Right kidney (tissue), 1 donor: ENCODE data around the gene AP5B1.
"Not testable (repeated sequence)": the region's sequence is repeated elsewhere in the genome, so short reads cannot be mapped to it uniquely, and the experiment has no call there.

Experiments
- DNase-seq: peaks from one replicate; pipeline ENCODE4 v3.0.0-alpha.2; 2016

Gene AP5B1

DNA sequence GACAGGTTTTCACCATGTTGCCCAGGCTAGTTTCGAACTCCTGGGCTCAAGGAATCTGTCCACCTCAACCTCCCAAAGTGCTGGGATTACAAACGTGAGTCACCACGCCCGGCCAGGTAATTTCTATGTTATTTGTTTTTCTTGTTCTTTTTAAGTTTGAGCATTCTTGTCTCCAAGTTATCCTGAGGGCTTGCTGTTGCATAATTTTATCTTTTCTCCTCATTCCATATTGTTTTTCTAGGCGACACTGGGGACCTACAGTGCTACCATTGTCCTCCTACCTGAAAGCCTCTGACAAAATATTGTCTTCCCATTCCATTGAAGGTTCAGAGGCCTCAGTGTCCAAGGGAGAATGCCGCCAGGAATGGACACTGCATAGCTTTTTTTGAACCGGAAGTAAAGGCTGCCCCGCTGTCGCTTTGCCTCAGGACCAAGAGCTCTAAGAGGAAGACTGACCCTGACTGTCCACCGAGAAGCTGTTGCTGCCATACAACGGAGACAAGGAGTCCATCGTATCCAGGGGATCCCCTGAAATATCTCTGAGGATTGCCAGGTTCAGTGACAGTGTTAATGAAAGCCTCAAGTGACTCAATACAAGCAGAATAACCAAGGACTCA lies 9.7 kb downstream of the AP5B1 start:
- DNase-seq, result no peak

DNA sequence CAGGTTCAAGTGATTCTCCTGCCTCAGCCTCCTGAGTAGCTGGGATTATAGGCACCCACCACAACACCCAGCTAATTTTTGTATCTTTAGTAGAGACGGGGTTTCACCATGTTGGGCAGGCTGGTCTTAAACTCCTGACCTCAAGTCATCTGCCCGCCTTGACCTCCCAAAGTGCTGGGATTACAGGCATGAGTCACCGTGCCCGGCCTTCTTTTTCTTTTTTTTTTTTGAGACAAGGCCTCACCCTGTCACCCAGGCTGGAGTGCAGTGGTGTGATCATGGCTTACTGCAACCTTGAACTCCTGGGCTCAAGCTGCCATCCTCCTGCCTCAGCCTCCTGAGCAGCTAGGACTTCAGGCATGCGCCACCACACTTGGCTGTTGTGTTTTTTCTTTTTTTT lies 13.0 kb downstream of the AP5B1 start:
- not testable (repeated sequence) for DNase-seq

DNA sequence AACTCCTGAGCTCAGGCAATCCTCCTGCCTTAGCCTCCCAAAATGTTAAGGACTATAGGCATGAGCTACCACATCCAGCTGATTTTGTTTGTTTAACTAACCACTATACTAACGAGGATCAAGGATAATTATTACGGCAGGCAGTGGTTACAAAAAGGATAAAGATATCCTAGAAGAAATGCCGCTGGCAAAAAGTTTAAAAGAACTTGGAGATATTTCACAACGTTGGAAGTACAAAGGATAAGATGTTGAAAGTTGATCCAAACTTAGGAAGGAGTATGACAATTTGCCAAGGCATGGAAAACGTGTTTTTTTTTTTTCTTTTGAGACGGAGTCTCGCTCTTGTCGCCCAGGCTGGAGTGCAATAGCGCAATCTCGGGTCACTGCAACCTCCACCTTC lies 13.4 kb downstream of the AP5B1 start:
- DNase-seq, result no peak

DNA sequence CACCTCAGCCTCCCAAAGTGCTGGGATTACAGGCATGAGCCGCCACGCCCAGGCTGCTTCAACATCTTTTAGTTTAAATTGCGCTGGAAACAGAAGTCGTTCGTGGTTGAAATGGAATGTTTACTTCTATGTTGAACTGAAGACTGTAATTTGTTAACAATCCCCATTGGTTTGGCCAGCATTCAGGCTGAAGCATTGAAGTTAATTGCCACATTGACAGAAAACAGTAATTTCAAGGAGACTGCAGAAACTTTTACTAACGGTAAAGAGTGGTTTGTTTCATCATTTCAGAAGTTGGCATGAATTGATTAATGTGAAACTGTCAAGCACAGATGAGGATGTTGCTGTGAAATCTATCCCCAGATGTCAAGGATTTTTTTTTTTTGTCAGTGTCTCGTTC lies 14.2 kb downstream of the AP5B1 start:
- DNase-seq, result no peak

DNA sequence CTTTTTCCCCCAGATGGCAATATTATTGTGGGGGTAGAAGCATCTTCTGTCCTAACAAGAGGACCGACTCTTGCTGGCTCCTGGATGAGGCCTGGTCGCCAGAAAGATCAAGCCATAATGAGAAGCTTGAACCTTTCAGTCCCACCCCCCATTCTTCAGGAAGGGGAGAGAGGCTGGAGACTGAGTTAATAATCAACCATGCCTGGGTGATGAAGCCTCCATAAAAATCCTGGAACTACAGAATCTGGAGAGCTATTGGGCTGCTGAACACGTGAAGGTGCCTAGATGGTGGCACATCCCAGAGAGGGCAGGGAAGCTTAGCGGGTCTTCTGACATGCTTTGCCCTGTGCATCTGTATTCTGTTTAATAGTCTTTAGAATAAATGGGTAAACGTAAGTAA lies 16.3 kb downstream of the AP5B1 start:
- peak; percentile 28 for DNase-seq

DNA sequence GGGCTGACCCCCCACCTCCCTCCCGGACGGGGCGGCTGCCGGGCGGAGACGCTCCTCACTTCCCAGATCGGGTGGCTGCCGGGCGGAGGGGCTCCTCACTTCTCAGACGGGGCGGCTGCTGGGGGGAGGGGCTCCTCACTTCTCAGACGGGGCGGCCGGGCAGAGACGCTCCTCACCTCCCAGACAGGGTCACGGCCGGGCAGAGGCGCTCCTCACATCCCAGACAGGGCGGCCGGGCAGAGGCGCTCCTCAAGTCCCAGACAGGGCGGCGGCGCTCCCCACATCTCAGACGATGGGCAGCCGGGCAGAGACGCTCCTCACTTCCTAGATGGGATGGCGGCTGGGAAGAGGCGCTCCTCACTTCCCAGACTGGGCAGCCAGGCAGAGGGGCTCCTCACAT lies 18.0 kb downstream of the AP5B1 start:
- not testable (repeated sequence) for DNase-seq

DNA sequence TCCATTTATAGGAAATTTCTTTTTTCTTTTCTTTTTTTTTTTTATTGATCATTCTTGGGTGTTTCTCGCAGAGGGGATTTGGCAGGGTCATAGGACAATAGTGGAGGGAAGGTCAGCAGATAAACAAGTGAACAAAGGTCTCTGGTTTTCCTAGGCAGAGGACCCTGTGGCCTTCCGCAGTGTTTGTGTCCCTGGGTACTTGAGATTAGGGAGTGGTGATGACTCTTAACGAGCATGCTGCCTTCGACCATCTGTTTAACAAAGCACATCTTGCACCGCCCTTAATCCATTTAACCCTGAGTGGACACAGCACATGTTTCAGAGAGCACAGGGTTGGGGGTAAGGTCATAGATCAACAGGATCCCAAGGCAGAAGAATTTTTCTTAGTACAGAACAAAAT lies 18.6 kb downstream of the AP5B1 start:
- not testable (repeated sequence) for DNase-seq

DNA sequence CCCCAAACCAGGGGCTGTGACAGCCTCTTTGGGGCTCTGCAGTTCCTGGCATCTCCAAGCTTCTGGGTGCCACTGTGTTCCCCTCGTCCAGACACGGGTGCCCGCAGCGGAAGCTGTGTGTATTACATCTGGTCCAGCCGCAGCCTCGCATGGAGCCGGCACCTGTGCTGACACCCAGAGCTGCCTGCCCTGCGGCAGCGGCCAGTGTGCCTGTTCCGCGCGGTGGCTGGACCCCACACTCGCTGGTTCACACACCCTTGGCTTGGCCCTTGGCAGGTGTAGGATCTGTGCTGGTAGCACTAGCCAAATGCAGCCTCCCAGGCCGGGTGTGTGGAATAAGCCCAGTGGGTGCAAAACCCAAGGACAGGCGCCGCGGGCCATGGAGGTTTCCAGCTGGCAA lies 35.7 kb downstream of the AP5B1 start:
- DNase-seq, result no peak

DNA sequence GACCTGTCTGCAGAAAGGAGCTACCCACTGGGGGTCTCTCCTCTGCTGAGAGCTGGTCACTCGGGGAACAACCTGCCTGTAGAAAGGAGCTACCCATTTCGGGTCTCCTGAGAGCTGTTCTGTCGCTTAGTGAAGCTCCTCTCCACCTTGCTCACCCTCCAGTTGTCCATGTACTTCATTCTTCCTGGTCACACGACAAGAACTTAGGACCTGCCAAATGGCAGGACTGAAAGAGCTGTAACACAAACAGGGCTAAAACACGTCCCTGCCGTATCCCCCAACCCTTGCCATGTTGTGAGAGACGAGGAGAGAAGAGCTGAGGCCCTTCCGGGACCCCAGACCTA lies 36.1 kb downstream of the AP5B1 start:
- no peak for DNase-seq

DNA sequence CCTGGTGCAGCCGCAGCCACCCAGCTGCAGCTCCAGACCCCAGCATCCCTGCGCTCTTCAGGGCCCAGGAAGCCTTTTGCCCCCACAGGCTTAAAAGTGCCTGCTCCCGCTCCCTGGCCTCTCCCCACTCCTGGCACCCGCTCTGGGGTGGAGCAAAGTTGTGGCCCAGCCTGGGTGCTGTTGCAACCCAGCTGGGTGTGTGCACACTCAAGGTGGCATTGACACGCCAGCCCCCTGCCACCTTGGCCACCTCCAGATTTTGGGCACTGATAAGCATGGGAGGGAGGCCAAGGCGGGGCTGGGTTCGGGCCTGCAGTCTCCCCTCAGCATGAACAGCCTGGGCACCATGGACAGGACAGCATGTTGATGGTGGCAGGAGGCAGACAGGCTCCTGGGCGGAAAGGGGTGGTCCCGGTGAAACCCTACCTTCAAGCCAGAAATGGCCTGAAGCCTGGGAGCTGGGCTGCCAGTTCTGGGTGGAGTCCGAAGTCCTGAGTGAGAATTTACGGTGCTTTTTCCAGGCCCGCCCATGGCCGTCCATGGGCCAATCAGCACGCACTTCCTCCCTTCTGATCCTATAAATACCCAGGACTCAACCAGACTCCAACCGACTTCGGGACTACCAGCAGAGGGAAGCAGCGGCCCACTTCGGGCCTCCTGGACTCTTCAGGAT lies 36.6 kb downstream of the AP5B1 start:
- DNase-seq, result no peak

DNA sequence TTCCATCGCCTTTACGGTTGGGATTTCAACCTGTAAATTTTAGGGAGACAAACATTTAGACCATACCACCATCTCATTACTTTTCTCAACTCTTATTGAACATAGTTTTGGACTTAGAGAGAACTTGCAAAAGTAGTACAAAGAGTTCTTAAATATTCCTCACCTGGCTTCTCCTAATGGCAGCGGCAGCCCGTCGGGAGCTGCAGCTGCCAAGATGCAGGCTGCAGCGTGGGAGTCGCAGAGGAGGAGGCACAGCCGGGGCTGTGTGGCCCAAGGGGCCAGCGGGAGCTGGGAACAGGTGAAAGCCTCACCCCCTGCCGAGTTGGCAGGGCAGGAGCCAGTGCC lies 37.1 kb downstream of the AP5B1 start:
- DNase-seq, result no peak

DNA sequence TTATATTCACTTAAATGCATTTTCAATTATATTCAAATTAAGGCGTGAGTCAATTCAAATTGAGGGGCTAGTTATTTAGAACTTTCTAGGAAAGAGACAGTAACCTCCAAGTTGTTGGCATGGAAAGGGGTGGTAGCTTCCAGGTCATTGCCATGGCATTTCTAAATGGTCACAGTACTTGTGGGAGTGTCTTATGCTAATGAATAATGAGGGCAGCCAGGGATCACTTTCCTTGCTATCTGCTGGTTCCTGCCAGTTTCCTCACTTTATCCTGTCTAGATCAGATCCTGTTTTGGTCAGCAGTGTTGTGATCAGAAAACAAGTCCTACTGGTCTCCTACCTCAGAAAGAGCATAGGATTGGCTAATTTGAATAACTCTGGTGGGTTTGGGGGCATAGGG lies 38.4 kb downstream of the AP5B1 start:
- no peak for DNase-seq

DNA sequence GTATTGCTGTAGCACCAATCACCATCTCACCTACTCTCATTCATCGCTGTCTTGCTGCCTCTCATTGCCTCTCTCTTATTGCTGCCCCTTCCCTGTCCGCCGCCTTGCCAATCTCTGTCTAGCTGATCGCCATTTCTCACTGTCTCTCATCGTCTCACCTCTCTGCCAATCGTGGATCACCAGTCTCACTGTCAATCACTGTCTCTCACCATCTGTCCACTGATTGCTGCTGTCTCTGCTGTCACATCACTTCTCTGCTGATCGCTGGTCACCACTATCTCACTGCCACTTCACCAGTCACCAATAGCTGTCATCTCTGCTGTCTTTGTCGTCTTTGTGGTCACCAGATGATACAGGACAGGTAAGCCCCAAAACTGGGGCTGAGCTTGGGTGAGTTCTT lies 39.6 kb downstream of the AP5B1 start:
- no peak for DNase-seq

DNA sequence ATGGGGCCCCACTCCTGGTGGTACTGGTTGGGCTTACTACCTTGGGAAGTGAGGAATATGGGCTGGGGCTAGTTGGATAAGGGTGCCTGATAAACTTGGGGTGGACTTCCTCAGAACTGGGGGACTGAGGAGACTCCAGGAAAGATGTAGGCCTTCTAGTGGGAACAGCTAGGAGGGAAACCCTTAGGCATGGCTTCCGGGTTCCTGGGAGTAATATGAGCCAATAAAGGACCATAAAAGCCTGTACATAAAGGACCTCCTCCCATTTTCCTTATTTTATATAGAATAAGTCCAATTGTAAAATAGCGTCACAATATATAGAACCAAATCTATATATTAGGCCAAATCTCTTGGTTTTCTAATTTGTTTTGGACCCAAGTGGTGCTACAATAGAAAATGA lies 41.8 kb downstream of the AP5B1 start:
- no peak for DNase-seq

DNA sequence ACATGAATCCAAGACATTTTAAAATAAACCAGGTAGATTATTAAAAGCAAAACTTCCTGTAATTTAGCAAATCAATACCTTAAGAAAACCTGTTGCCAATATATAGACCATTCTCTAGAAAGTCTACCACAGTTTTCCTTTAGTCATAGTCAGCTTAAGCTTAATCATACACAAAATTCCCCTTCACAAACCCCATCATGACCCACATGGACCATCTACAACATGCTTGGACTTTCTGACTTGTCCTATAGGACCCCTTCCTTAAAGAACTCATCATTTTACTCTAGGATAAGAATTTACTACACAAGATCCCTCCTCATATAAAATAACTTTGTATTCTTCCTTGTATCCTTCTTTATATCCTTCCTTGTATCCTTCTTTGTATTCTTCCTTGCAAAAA lies 44.0 kb downstream of the AP5B1 start:
- no peak for DNase-seq

DNA sequence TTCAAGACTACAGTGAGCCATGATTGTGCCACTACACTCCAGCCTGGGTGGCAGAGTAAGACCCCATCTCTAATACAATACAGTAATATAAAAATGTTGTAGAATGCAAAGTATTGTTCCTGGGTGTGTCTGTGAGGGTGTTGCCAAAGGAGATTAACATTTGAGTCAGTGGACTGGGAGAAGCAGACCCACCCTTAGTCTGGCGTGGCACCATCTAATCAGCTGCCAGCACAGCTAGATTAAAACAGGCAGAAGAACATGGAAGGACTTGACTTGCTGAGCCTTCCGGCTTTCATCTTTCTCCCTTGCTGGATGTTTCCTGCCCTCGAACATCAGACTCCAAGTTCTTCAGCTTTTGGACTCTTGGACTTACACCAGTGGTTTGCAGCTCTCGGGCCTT lies 45.7 kb downstream of the AP5B1 start:
- DNase-seq, result not testable (repeated sequence)

DNA sequence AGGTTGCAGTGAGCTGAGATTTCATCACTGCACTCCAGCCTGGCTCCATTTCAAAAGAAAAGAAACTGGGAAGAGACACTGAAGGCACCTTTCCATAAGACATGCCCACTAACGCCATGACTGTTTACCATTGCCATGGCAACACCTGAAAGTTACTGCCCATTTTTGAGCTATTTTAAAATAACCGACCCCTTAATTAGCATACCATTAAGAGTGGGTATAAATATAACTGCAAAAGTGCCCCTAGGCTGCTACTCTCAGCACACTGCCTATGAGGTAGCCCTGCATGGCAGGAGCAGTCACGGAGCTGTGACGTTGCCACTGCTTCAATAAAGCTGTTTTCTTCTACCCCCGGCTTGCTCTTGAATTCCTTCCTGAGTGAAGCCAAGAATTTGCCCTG lies 50.3 kb downstream of the AP5B1 start:
- no peak for DNase-seq

DNA sequence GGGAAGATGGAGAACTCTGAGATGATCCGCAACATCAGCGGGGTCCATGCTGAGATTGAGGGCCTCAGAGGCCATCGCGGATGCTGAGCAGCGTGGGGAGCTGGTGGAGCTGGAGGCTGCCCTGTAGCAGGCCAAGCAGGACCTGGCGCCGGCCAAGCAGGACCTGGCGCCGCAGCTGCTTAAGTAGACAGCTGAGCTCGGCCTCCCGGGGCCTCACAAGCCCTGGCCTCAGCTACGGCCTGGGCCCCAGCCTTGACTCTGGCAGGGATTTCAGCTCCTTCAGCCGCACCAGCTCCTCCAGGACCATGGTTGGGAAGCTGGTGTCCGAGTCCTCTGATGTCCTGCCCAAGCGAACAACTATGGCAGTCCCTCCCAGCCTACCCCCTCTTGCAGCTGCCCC lies 52.9 kb downstream of the AP5B1 start:
- no peak for DNase-seq

DNA sequence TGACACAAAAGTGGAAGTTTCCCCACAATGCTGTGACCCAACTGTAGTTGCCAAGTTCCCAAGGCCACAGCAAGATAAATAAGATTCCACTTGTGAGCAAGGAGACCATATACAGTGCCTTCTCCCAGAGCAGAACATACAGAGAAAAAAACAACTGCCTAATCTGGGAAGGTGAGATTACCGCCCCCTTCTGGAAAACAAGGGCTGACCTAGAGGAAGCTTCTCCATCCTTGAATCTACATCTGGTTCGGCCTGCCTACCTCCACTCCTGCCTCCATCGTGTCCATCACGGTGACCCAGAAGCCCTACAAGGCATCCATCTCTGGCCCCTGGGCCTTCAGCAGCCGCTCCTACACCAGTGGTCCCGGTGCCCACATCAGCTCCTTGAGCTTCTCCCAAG lies 54.1 kb downstream of the AP5B1 start:
- no peak for DNase-seq
